GM12892 (cell line): Measurements from ENCODE around the gene LAMA5.

ENCODE experiments used
- DNase-seq: peaks from one replicate; pipeline ENCODE4 v3.0.0; 2011; ENCODE audit not compliant: insufficient read length
- FAIRE-seq: peaks from 2 replicates; lab custom pipeline; 2011; peaks lifted over from hg19 to GRCh38; lab: Jason Lieb, UNC
- POLR2A ChIP-seq: IDR thresholded peaks from 2 replicates; pipeline ENCODE4 v1.6.1; 2011; ENCODE audit warnings: low read depth, low read length, control low read depth
- POLR2AphosphoS5 ChIP-seq: IDR thresholded peaks from 2 replicates; pipeline ENCODE4 v1.6.1; 2011; ENCODE audit warnings: low read depth, low read length, control low read depth
- TAF1 ChIP-seq: IDR thresholded peaks from 2 replicates; pipeline ENCODE4 v1.6.1; 2011; ENCODE audit warnings: low read depth, mild to moderate bottlenecking, control low read depth, low read length, borderline replicate concordance

The LAMA5 gene

GRCh38 chr20:62352402-62353288 is 14.5 kb downstream of the LAMA5 start:
- FAIRE-seq (no peak), DNase-seq (no peak)
- TF ChIP-seq TAF1 (no peak), POLR2AphosphoS5 (no peak), POLR2A (no peak)

GRCh38 chr20:62351469-62352401 is 15.4 kb downstream of the LAMA5 start:
- no peak for FAIRE-seq
- TF ChIP-seq POLR2A, result no peak
- TF ChIP-seq POLR2AphosphoS5, result no peak
- TF ChIP-seq TAF1, result no peak
- DNase-seq, result no peak

GRCh38 chr20:62350629-62351422 is 16.3 kb downstream of the LAMA5 start:
- TF ChIP-seq TAF1, result no peak
- no peak for TF ChIP-seq POLR2A
- no peak for TF ChIP-seq POLR2AphosphoS5
- DNase-seq, result no peak
- no peak for FAIRE-seq

- FAIRE-seq, result no peak
- DNase-seq, result no peak
- TF ChIP-seq POLR2AphosphoS5 (no peak), POLR2A (no peak), TAF1 (no peak)
These were observed 16.9 kb downstream of the LAMA5 start for GRCh38 chr20:62350098-62350628.

- no peak for FAIRE-seq
- TF ChIP-seq POLR2A, result no peak
- no peak for TF ChIP-seq POLR2AphosphoS5
- TF ChIP-seq TAF1, result no peak
- no peak for DNase-seq
These were observed 17.5 kb downstream of the LAMA5 start for GRCh38 chr20:62349556-62350097.

- TF ChIP-seq POLR2AphosphoS5 (no peak), POLR2A (no peak), TAF1 (no peak)
- no peak for DNase-seq
- FAIRE-seq, result no peak
These were observed 18.5 kb downstream of the LAMA5 start for GRCh38 chr20:62348604-62349003.

- no peak for TF ChIP-seq TAF1
- TF ChIP-seq POLR2AphosphoS5, result no peak
- TF ChIP-seq POLR2A, result no peak
- no peak for FAIRE-seq
These were observed 19.7 kb downstream of the LAMA5 start for GRCh38 chr20:62347445-62347844.

GRCh38 chr20:62347151-62347404 is 20.0 kb downstream of the LAMA5 start:
- FAIRE-seq (no peak), DNase-seq (no peak)
- no peak for TF ChIP-seq POLR2A
- no peak for TF ChIP-seq POLR2AphosphoS5
- TF ChIP-seq TAF1, result no peak

More at GRCh38 chr20:62347445-62347844, 19.7 kb downstream of the LAMA5 start:
- no peak for DNase-seq

- no peak for TF ChIP-seq POLR2AphosphoS5
- no peak for TF ChIP-seq TAF1
- no peak for TF ChIP-seq POLR2A
- DNase-seq (no peak), FAIRE-seq (no peak)
These were observed 20.5 kb downstream of the LAMA5 start for GRCh38 chr20:62346398-62347150.

GRCh38 chr20:62345681-62346370 is 21.3 kb downstream of the LAMA5 start:
- DNase-seq (no peak), FAIRE-seq (no peak)
- TF ChIP-seq POLR2AphosphoS5 (no peak), TAF1 (no peak), POLR2A (no peak)
